CD4-positive, alpha-beta memory T cell (primary cell): Measurements from ENCODE around the gene SEMA4D. TPM values are rescaled to one million over a fixed set of nuclear protein-coding genes. Genes with fewer than 3 reads are reported as not detected.

Experiments used
- CTCF ChIA-PET: fragments of 350-600 bp; sonication (Branson Sonifier 250); formaldehyde crosslinking; loops from one replicate; lab custom pipeline; 2021; ENCODE audit warnings: inconsistent platforms; ENCODE audit not compliant: partially characterized antibody; lab: Charles Lee
- POLR2A ChIA-PET: fragments of 350-600 bp; sonication (Branson Sonifier 250); formaldehyde crosslinking; loops from one replicate; lab custom pipeline; 2021; ENCODE audit not compliant: partially characterized antibody; lab: Charles Lee
- DNase-seq, 5 donors: peaks; one replicate each; pipeline versions ENCODE4 v3.0.0 to v3.0.0-alpha.2; 2020 to 2022; ENCODE audit warnings: mixed read lengths in 1 of 5
- H3K27ac ChIP-seq: one replicate; pipeline ENCODE4 v1.7.0; 2013; ENCODE audit warnings: low read depth, low read length
- H3K27me3 ChIP-seq: 2 replicates; pipeline ENCODE4 v1.7.0; 2013; ENCODE audit warnings: mild to moderate bottlenecking, low read length, moderate library complexity; ENCODE audit not compliant: insufficient read depth
- H3K36me3 ChIP-seq: 2 replicates; pipeline ENCODE4 v1.7.0; 2013; ENCODE audit warnings: mild to moderate bottlenecking, low read length, moderate library complexity; ENCODE audit not compliant: insufficient read depth
- H3K4me1 ChIP-seq: 2 replicates; pipeline ENCODE4 v1.7.0; 2013; ENCODE audit warnings: mild to moderate bottlenecking, low read length, moderate library complexity; ENCODE audit not compliant: insufficient read depth
- H3K4me3 ChIP-seq, 2 donors: one replicate each; pipeline ENCODE4 v1.7.0; 2013; ENCODE audit warnings: low read length in 2 of 2, mild to moderate bottlenecking in 1 of 2
- H3K9me3 ChIP-seq, 2 donors: one replicate each; pipeline ENCODE4 v1.7.0; 2013; ENCODE audit warnings: low read length in 2 of 2, control low read depth in 1 of 2; ENCODE audit not compliant: control insufficient read depth in 1 of 2
- H3K27ac Mint-ChIP-seq, 7 donors: one replicate each; pipeline ENCODE4 v1.8.0; 2020 to 2021; ENCODE audit warnings: mixed read lengths in 7 of 7, mild to moderate bottlenecking in 6 of 7, inconsistent platforms in 3 of 7, moderate library complexity in 3 of 7
- H3K27me3 Mint-ChIP-seq, 2 donors: one replicate each; pipeline ENCODE4 v1.8.0; 2020 to 2021; ENCODE audit warnings: mixed read lengths in 2 of 2
- H3K36me3 Mint-ChIP-seq, 2 donors: one replicate each; pipeline ENCODE4 v1.8.0; 2020 to 2021; ENCODE audit warnings: mixed read lengths in 2 of 2, inconsistent platforms in 1 of 2, mild to moderate bottlenecking in 1 of 2
- H3K4me1 Mint-ChIP-seq, 4 donors: one replicate each; pipeline ENCODE4 v1.8.0; 2020 to 2021; ENCODE audit warnings: mixed read lengths in 4 of 4, mild to moderate bottlenecking in 1 of 4
- H3K4me3 Mint-ChIP-seq, 8 donors: one replicate each; pipeline ENCODE4 v1.8.0; 2020 to 2021; ENCODE audit warnings: mixed read lengths in 8 of 8, mild to moderate bottlenecking in 7 of 8, moderate library complexity in 6 of 8, inconsistent platforms in 3 of 8
- H3K9me3 Mint-ChIP-seq, 8 donors: one replicate each; pipeline ENCODE4 v1.8.0; 2020 to 2021; ENCODE audit warnings: mixed read lengths in 8 of 8, mild to moderate bottlenecking in 5 of 8, inconsistent platforms in 3 of 8, moderate library complexity in 1 of 8
- intact Hi-C: fragments of 100-400 bp; cut with micrococcal nuclease; formaldehyde crosslinking; loops from one replicate; pipeline ENCODE4 v1.15.1; 2023
- polyA plus RNA-seq, 2 donors: library from polyadenylated mRNA; unstranded; fragments of 300-500 nt; fragmentation: Illumina TruSeq; gene quantifications; one replicate each; pipeline ENCODE4 v1.2.3, GENCODE V29; 2021
- total RNA-seq, 2 experiments: library from RNA; stranded (reverse); gene quantifications; one replicate each; pipeline ENCODE4 v1.2.3, GENCODE V29; 2021

Gene SEMA4D
- total RNA-seq: 100 to 1,000 TPM; 393 to 410 TPM
- 100 to 1,000 TPM in 1 of 2 donors, 10 to 100 TPM in 1; 49.5 to 166 TPM for polyA plus RNA-seq

- POLR2A ChIA-PET: interaction anchor here (0.8 to 2.5 kb wide), 26 partner anchors 8 to 79 kb away, joined by 3 to 34 read pairs (median 6); no protein-coding TSS in a partner anchor
These were observed at the start of gene SEMA4D for GRCh38 chr9:89497978-89498851. TSS of gene SEMA4D (minus strand) at chr9:89498113. CDS start at chr9:89405456, 92,657 bp downstream.

GRCh38 chr9:89547000-89547399 is 49.1 kb upstream of the SEMA4D start:
- DNase-seq: no peak
- intact Hi-C loops: no loop called here
- H3K27ac Mint-ChIP-seq: no peak overlapping the region
- H3K4me3 ChIP-seq: no peak overlapping the region
- H3K36me3 Mint-ChIP-seq: peaks cover 4 to 12% of the 10 kb centered on the region in 2 donors
- ChIA-PET CTCF (interaction anchor here (2.7 to 5.4 kb wide), 5 partner anchors 17 to 115 kb away, joined by 18 to 166 read pairs (median 29); no protein-coding TSS in a partner anchor), POLR2A (interaction anchor here (3.0 to 3.2 kb wide), 2 partner anchors 18 to 139 kb away, joined by 11 to 26 read pairs; no protein-coding TSS in a partner anchor)
- no peaks in the 10 kb centered on the region for H3K27me3 ChIP-seq
- peaks cover 27% of the 10 kb centered on the region for H3K4me1 ChIP-seq
- H3K9me3 ChIP-seq: no peaks in the 10 kb centered on the region
- H3K27ac ChIP-seq: no peak overlapping the region
- H3K9me3 Mint-ChIP-seq: peaks cover 2 to 15% (median 10%) of the 10 kb centered on the region in 8 donors
- H3K27me3 Mint-ChIP-seq: no peaks in the 10 kb centered on the region
- peaks cover 14 to 30% (median 23%) of the 10 kb centered on the region in 4 donors for H3K4me1 Mint-ChIP-seq
- H3K4me3 Mint-ChIP-seq: no peak overlapping the region
- H3K36me3 ChIP-seq: no peaks in the 10 kb centered on the region

More at GRCh38 chr9:89497978-89498851, at the start of gene SEMA4D:
- Histone ChIP-seq H3K9me3 (no peaks in the 10 kb centered on the region), H3K27ac (peak within 1 kb of the TSS; percentile 72), H3K4me1 (peaks cover 86% of the 10 kb centered on the region), H3K27me3 (no peaks in the 10 kb centered on the region), H3K4me3 (peak within 1 kb of the TSS; percentile 89 to 98), H3K36me3 (no peaks in the 10 kb centered on the region)
- Mint-ChIP-seq H3K27ac (peak within 1 kb of the TSS; percentile 94 to 98 (median 96)), H3K36me3 (peaks cover 4 to 25% of the 10 kb centered on the region in 2 donors), H3K27me3 (no peaks in the 10 kb centered on the region), H3K4me1 (peaks cover 71 to 93% (median 81%) of the 10 kb centered on the region in 4 donors), H3K9me3 (peaks cover 0 to 1% (median 0%) of the 10 kb centered on the region in 8 donors), H3K4me3 (peak within 1 kb of the TSS; percentile 94 to 100 (median 98))
- intact Hi-C loops: loop anchor here (1.0 to 2.0 kb wide), 5 partner anchors 8 to 51 kb away; no protein-coding TSS in a partner anchor
- peak in 3 of 5 donors; percentile 28 to 68 (median 37) for DNase-seq
- CTCF ChIA-PET: interaction anchor here (0.8 to 2.1 kb wide), 6 partner anchors 8 to 88 kb away, joined by 3 to 11 read pairs (median 4); no protein-coding TSS in a partner anchor

GRCh38 chr9:89544279-89544661 is 46.4 kb upstream of the SEMA4D start:
- Mint-ChIP-seq H3K9me3 (peaks cover 2 to 15% (median 10%) of the 10 kb centered on the region in 8 donors), H3K4me3 (no peak overlapping the region), H3K27ac (no peak overlapping the region), H3K27me3 (no peaks in the 10 kb centered on the region), H3K36me3 (peaks cover 4 to 12% of the 10 kb centered on the region in 2 donors), H3K4me1 (peaks cover 21 to 48% (median 36%) of the 10 kb centered on the region in 4 donors)
- intact Hi-C loops: no loop called here
- Histone ChIP-seq H3K27me3 (no peaks in the 10 kb centered on the region), H3K36me3 (no peaks in the 10 kb centered on the region), H3K9me3 (no peaks in the 10 kb centered on the region), H3K27ac (no peak overlapping the region), H3K4me3 (no peak overlapping the region), H3K4me1 (peaks cover 35% of the 10 kb centered on the region)
- DNase-seq: no peak
- ChIA-PET POLR2A (interaction anchor here (0.8 to 3.3 kb wide), 2 partner anchors 14 to 42 kb away, joined by 3 to 10 read pairs; no protein-coding TSS in a partner anchor), CTCF (interaction anchor here (0.6 to 2.8 kb wide), 3 partner anchors 54 to 134 kb away, joined by 3 to 16 read pairs (median 4); no protein-coding TSS in a partner anchor)

GRCh38 chr9:89543621-89544278 is 45.8 kb upstream of the SEMA4D start:
- intact Hi-C loops: no loop called here
- H3K36me3 Mint-ChIP-seq: peaks cover 2 to 12% of the 10 kb centered on the region in 2 donors
- H3K4me1 Mint-ChIP-seq: peaks cover 22 to 48% (median 36%) of the 10 kb centered on the region in 4 donors
- CTCF ChIA-PET: interaction anchor here (1.4 to 2.8 kb wide), 2 partner anchors 115 to 133 kb away, joined by 4 to 16 read pairs; no protein-coding TSS in a partner anchor
- no peak overlapping the region for H3K27ac Mint-ChIP-seq
- no peak overlapping the region for H3K27ac ChIP-seq
- peaks cover 35% of the 10 kb centered on the region for H3K4me1 ChIP-seq
- H3K9me3 Mint-ChIP-seq: peaks cover 2 to 15% (median 10%) of the 10 kb centered on the region in 8 donors
- POLR2A ChIA-PET: interaction anchor here (0.8 to 3.3 kb wide), 3 partner anchors 13 to 52 kb away, joined by 3 to 10 read pairs (median 3); no protein-coding TSS in a partner anchor
- no peaks in the 10 kb centered on the region for H3K9me3 ChIP-seq
- DNase-seq: no peak
- no peaks in the 10 kb centered on the region for H3K36me3 ChIP-seq
- no peak overlapping the region for H3K4me3 ChIP-seq
- no peaks in the 10 kb centered on the region for H3K27me3 Mint-ChIP-seq
- no peaks in the 10 kb centered on the region for H3K27me3 ChIP-seq
- H3K4me3 Mint-ChIP-seq: no peak overlapping the region

- H3K27me3 Mint-ChIP-seq: no peaks in the 10 kb centered on the region
- no peak overlapping the region for H3K27ac Mint-ChIP-seq
- H3K9me3 Mint-ChIP-seq: peaks cover 2 to 15% (median 10%) of the 10 kb centered on the region in 8 donors
- no peak for DNase-seq
- no peak overlapping the region for H3K4me3 ChIP-seq
- ChIA-PET POLR2A (interaction anchor here (0.9 to 3.3 kb wide), 2 partner anchors 13 to 52 kb away, joined by 3 to 10 read pairs; no protein-coding TSS in a partner anchor), CTCF (interaction anchor here (1.3 to 2.8 kb wide), 3 partner anchors 62 to 133 kb away, joined by 4 to 16 read pairs (median 4); no protein-coding TSS in a partner anchor)
- no peak overlapping the region for H3K27ac ChIP-seq
- intact Hi-C loops: no loop called here
- H3K27me3 ChIP-seq: no peaks in the 10 kb centered on the region
- peaks cover 35% of the 10 kb centered on the region for H3K4me1 ChIP-seq
- H3K36me3 Mint-ChIP-seq: peaks cover 2 to 12% of the 10 kb centered on the region in 2 donors
- peaks cover 23 to 50% (median 39%) of the 10 kb centered on the region in 4 donors for H3K4me1 Mint-ChIP-seq
- no peak overlapping the region for H3K4me3 Mint-ChIP-seq
- H3K36me3 ChIP-seq: no peaks in the 10 kb centered on the region
- no peaks in the 10 kb centered on the region for H3K9me3 ChIP-seq
These were observed 45.2 kb upstream of the SEMA4D start for GRCh38 chr9:89543111-89543510.

- H3K27ac ChIP-seq: no peak overlapping the region
- H3K4me3 ChIP-seq: no peak overlapping the region
- no peak for DNase-seq
- H3K4me3 Mint-ChIP-seq: no peak overlapping the region
- peak overlapping the region in 2 of 7 donors; percentile 8 to 13 for H3K27ac Mint-ChIP-seq
- no peaks in the 10 kb centered on the region for H3K27me3 Mint-ChIP-seq
- no peaks in the 10 kb centered on the region for H3K36me3 ChIP-seq
- ChIA-PET POLR2A (interaction anchor here (0.7 to 3.3 kb wide), 3 partner anchors 12 to 118 kb away, joined by 3 to 10 read pairs (median 3); no protein-coding TSS in a partner anchor), CTCF (interaction anchor here (1.3 to 2.8 kb wide), 2 partner anchors 61 to 113 kb away, joined by 4 to 16 read pairs; no protein-coding TSS in a partner anchor)
- intact Hi-C loops: no loop called here
- peaks cover 2 to 12% of the 10 kb centered on the region in 2 donors for H3K36me3 Mint-ChIP-seq
- peaks cover 37% of the 10 kb centered on the region for H3K4me1 ChIP-seq
- no peaks in the 10 kb centered on the region for H3K27me3 ChIP-seq
- H3K9me3 ChIP-seq: no peaks in the 10 kb centered on the region
- H3K4me1 Mint-ChIP-seq: peaks cover 25 to 55% (median 42%) of the 10 kb centered on the region in 4 donors
- H3K9me3 Mint-ChIP-seq: peaks cover 2 to 15% (median 10%) of the 10 kb centered on the region in 8 donors
These were observed 44.6 kb upstream of the SEMA4D start for GRCh38 chr9:89542401-89543021.
